Measurements from ENCODE around the gene ESRRB.

- TF ChIP-seq, protein P1, sequence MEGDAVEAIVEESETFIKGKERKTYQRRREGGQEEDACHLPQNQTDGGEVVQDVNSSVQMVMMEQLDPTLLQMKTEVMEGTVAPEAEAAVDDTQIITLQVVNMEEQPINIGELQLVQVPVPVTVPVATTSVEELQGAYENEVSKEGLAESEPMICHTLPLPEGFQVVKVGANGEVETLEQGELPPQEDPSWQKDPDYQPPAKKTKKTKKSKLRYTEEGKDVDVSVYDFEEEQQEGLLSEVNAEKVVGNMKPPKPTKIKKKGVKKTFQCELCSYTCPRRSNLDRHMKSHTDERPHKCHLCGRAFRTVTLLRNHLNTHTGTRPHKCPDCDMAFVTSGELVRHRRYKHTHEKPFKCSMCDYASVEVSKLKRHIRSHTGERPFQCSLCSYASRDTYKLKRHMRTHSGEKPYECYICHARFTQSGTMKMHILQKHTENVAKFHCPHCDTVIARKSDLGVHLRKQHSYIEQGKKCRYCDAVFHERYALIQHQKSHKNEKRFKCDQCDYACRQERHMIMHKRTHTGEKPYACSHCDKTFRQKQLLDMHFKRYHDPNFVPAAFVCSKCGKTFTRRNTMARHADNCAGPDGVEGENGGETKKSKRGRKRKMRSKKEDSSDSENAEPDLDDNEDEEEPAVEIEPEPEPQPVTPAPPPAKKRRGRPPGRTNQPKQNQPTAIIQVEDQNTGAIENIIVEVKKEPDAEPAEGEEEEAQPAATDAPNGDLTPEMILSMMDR (IDR thresholded peaks at IDR 0.05), result peak in 1 of 6 experiments; percentile 2
- TF ChIP-seq POLR2A (IDR thresholded peaks at IDR 0.05), result no peak
Measured at GRCh38 chr14:76514213-76514998, 138.5 kb downstream of the ESRRB start.

Measured in Peyer's patch (tissue), 4 donors.